ENCODE measurements around the gene TMEM131L. TPM values are rescaled to one million over a fixed set of nuclear protein-coding genes. Genes with fewer than 3 reads are reported as not detected.
"Not testable (repeated sequence)": the region's sequence is repeated elsewhere in the genome, so short reads cannot be mapped to it uniquely, and the experiment has no call there.

TMEM131L gene, protein sequence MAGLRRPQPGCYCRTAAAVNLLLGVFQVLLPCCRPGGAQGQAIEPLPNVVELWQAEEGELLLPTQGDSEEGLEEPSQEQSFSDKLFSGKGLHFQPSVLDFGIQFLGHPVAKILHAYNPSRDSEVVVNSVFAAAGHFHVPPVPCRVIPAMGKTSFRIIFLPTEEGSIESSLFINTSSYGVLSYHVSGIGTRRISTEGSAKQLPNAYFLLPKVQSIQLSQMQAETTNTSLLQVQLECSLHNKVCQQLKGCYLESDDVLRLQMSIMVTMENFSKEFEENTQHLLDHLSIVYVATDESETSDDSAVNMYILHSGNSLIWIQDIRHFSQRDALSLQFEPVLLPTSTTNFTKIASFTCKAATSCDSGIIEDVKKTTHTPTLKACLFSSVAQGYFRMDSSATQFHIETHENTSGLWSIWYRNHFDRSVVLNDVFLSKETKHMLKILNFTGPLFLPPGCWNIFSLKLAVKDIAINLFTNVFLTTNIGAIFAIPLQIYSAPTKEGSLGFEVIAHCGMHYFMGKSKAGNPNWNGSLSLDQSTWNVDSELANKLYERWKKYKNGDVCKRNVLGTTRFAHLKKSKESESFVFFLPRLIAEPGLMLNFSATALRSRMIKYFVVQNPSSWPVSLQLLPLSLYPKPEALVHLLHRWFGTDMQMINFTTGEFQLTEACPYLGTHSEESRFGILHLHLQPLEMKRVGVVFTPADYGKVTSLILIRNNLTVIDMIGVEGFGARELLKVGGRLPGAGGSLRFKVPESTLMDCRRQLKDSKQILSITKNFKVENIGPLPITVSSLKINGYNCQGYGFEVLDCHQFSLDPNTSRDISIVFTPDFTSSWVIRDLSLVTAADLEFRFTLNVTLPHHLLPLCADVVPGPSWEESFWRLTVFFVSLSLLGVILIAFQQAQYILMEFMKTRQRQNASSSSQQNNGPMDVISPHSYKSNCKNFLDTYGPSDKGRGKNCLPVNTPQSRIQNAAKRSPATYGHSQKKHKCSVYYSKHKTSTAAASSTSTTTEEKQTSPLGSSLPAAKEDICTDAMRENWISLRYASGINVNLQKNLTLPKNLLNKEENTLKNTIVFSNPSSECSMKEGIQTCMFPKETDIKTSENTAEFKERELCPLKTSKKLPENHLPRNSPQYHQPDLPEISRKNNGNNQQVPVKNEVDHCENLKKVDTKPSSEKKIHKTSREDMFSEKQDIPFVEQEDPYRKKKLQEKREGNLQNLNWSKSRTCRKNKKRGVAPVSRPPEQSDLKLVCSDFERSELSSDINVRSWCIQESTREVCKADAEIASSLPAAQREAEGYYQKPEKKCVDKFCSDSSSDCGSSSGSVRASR (N-terminal part only)
- total RNA-seq (2014; rRNA removed; shearing (Covaris generic)), result 6.6 and 8.1 TPM in 2 replicates

DNA sequence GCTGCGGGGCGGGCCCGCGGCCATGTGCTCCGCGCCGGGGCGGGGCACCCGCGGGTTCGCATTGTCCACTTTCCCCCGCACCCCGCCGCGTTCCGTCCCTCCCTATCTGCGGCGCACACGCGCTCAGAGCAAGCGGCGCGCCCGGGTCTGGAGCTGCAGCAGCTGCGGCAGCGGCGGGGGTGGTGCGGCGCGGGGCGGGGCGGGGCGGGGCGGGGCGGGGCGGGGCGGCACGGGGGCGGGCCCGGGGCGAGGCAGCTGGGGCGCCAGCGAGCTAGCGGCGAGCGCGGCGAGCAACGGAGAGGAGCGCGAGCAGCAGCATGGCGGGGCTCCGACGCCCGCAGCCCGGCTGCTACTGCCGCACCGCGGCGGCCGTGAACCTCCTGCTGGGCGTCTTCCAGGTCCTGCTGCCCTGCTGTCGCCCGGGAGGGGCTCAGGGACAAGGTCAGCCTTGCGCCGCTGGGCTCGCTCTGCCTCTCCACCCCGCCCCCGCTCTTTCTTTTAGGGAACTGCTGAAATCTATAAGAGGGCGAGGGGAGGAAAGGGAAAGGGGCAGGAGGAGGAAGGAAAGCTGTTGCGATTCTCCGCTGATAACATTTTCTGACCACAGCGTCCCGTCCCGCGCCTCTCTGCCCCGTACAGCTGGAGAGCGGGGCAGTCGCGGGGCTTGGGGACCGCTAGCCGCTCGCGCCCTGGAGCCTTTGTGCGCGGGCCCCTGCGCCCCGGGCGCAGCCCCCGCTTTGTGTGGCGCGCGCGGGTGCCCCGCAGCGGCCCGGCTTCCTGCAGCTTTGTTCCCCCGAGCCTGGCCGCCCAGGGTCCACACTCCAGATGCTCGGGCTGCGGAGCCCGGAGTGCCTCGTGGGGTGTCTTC is at the start of gene TMEM131L:
TMEM131L (plus strand) TSS at position 280 of the 868 bp plus-strand sequence; CDS start at position 318, 38 bp downstream.
- DNase-seq (ENCODE audit: low read depth), result peak; percentile 67

DNA sequence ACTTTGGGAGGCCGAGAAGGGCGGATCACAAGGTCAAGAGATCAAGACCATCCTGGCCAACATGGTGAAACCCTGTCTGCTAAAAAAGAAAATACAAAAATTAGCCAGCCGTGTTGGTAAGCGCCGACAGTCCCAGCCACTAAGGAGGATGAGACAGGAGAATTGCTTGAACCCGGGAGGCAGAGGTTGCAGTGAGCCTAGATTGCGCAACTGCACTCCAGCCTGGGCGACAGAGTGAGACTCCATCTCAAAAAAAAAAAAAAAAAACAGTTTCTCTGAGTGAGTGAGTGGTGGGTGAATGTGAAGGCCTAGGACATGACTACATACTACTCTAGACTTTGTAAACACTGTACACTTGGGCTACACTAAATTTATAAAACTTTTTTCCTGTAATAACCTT is 49.7 kb upstream of the TMEM131L start:
- DNase-seq (ENCODE audit: low read depth), result not testable (repeated sequence)

DNA sequence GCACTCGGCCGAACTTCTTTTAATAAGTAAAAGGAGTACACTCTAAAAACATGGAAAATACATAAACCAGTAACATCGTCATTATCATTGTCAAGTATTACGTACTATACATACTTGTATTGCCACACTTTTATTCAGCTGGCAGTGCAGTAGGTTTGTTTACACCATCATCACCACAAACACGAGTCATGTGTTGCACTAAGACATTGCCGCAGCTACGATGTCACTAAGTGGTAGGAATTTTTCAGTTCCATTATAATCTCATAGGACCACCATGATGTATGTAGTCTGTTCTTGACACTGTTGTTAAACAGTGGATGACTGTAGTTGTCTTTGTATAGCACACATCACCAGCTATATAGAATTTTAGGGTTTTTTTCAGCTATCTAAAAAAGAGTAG is 48.0 kb upstream of the TMEM131L start:
- no peak for DNase-seq (ENCODE audit: low read depth)

DNA sequence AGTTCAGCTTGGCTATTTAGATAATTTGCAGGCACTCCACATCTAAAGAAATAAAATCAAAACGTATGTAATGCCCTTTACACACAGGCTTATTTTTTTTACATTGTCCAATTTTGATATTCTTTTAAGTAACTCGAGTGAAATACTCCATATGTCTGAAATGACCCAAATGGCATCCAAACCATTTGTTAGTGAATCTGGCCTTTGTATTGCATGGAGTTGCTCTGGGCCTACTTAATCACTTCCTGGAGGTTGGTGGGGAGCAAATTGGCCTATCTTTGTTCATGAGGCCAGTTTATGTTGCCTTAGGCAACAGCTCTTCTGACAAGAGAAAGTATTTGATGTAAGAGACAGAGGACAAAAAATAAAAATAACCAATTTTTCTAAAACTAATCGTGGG is 47.6 kb upstream of the TMEM131L start:
- DNase-seq (ENCODE audit: low read depth), result no peak

DNA sequence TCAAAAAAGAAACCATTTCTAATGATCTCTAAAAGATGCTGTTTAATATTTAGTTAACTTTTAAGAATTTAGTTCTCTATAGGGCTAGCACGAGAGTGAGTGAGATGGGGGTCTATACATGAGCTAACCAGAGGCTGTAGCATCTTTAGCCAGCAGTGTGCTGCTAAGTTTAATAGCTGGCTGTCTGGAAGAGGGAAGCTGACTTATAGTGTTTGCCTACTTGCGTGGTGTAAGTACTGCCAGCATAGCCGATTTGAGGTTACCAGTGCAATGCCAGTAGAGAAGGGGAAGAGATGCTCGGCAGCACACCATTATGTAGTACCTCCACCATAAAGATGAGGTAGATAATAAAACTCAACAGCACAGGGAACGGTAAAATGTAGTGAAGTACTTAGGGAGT is 47.1 kb upstream of the TMEM131L start:
- DNase-seq (ENCODE audit: low read depth), result no peak

DNA sequence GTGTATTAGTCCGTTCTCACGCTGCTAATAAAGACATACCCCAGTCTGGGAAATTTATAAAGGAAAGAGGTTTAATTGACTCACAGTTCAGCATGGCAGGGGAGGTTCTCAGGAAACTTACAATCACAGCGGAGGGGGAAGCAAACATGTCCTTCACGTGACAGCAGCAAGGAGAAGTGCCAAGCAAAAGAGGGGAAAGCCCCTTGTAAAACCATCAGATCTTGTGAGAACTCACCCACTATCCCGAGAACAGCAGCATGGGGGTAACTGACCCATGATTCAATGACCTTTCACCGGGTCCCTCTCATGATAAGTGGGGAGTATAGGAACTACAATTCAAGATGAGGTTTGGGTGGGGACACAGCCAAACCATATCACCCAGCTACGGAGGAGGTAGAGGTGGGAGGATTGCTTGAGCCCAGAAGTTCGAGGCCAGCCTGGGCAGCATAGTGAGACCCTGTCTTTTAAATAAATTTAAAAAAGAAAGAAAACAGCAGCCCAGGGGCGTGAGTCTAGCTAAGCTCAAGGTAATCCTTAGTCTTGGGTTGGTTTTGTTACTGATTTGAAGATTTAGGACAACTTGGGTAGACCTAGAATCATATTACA is 46.4 kb upstream of the TMEM131L start:
- no peak for DNase-seq (ENCODE audit: low read depth)

DNA sequence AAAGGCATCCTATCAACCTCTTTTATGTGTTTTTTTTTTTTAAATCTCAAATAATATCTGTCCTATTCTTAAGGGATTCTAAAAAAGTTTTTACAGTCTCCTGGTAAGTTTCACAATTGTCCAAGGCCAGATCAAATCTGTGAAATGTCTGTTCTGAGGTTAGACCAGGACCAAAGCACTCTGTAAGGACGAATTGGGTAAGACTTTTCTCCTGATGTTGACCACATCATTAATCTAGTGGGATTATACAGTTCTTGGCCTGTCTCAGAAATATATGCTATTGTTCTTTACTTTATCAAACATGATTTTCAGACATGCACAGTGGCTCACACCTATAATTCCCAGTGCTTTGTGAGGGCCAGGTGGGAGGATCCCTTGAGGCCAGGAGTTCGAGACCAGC is 45.8 kb upstream of the TMEM131L start:
- no peak for DNase-seq (ENCODE audit: low read depth)

DNA sequence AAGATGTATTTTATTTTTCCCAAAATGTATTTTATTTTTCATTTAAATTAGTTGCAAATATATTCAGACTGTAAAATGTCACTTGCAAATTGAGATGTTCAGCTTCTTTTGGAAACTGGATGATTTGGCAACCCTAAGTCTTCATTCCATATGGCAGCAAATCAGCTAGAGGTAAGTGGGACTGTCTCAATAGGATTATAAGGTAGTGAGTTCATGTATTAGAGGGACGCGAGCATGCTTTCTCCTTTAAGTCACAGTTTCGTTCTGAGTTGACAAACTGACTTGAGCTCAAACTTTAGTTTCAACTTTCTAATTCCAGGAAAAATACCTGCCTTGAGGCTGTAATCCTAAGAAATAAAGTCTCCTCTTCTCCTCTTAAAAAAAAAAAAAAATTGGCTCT is 44.2 kb upstream of the TMEM131L start:
- no peak for DNase-seq (ENCODE audit: low read depth)

DNA sequence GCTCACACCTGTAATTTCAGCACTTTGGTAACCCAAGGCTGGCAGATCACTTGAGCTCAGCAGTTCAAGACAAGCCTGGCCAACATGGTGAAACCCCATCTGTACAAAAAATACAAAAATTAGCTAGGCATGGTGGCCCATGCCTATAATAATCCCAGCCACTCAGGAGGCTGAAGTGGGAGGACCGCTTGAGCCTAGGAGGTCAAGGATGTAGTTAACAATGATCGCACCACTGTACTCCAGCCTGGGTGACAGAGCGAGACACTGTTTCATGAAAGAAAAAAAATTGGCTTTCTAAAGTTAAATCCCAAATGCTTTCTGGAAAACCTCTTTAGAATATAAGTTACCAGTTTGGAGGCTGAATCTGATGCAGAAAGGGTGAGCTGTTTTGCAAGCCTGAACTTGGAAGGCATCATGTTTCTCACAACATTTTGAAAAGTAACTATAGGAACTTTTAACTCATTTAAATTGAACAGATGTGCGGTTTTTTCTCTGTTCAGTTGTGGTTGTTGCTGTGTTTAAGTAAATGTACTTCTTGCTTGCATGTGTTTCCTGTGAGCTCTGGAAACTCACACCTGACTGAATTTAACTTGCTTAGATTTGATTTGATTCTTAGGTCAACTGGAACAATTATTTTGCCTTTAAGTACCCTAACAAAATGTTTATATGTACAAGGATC is 39.8 kb upstream of the TMEM131L start:
- no peak for DNase-seq (ENCODE audit: low read depth)

DNA sequence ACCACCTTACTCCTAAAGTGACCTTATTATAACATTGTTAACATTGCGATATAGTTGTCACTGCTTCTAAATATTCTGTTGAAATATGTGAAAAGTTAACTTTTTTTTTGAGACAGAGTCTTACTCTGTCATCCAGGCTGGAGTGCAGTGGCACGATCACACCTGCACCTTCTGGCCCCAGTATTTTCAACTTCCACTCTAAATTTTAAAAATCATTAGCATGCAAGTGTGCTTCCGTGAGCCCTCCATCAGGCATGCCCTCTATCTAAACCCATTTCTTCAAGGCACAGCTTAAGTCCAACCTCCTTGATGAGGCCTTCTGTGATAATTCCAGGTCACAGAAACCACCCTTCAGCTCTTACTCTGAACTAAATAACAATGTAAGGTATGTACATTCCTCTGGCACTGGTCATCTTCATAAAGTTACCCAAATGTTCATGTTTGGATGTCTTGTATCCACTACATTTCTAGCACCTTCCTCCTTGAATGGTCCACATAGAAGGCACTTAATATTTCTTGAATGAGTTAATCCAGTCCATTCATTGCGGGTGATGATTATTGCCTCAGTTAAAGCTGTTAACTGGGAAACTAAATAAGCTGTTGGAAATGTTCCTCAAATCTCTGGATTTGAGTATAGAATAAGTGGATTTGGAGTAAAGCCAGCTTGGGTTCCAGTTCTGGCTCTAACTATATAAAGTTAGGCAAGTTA is 38.6 kb upstream of the TMEM131L start:
- no peak for DNase-seq (ENCODE audit: low read depth)

DNA sequence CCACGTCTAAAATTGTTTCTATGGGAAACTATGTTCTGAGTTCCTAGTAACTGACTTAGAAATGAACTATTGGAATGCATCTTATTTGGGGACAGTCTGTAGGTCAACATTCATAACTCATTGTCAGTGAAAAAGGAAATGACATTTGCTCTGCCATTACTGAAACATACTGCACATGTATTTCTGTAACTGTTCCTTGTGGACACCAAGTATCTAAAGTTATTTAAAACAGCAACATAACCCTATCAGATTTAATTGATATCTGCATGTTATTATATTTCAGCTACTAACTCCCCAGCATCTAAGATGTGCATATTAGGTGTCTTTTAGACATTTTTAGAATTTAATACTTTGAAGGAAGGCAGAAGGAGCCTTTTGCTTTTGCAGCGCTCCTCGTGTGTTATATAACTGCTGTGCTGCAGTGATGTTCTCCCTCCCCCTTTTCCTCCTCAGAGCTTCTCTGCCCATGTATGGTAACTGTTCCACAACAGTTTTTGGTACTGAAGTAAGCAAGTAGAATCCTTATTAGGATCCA is 37.2 kb upstream of the TMEM131L start:
- DNase-seq (ENCODE audit: low read depth), result no peak

DNA sequence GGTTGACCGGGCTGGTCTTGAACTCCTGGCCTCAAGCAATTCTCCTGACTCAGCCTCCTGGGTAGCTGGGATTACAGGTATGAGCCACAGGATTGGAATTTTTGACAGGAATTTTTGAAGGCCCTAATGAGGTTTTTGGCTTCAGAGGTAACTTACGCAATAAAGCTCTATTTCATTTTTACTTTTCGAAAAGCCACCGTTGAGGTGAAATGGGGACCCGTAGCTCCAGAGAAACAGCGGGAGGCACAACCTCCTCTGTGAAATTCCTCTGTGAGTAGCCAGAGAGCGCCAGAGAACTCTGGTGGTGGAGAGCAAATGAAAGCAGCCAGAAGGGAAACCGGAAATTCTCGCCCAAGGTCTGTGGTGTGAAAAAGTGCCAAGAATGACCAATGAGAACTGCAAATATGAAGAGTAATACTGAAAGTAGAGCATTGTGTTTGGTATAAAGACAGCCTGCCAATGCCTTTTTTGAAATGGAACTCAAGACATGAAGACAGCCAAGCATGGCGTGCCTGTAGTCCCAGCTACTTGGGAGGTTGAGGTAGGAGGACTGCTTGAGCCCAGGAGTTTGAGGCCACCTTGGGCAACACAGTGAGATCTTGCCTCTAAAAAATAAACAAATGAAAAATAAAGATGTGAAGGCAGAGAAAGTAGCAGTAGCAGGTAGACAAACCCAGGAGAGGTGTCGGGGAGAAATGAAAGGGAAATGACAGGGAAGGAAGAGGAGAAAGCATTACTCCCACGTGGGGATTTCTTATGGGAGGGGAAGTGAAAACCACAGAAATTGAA is 33.0 kb upstream of the TMEM131L start:
- peak; percentile 80 for DNase-seq (ENCODE audit: low read depth)

DNA sequence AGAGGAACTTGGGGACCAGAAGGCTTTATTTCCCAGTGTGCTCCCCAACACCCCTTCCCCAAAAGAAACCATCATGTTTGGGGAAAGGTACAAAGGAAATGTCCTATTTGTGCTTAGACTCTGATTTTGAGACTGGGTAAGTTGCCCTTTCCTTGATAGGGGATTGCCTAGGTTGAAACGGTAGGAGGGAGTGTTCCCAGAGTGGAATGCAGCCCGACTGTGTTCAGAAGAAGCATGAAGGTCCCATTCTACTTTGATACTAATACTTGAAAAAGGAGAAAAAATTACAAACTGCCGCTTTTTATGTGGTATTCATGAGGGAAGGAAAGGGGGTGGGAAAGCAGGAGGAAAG is 32.4 kb upstream of the TMEM131L start:
- DNase-seq (ENCODE audit: low read depth), result no peak

DNA sequence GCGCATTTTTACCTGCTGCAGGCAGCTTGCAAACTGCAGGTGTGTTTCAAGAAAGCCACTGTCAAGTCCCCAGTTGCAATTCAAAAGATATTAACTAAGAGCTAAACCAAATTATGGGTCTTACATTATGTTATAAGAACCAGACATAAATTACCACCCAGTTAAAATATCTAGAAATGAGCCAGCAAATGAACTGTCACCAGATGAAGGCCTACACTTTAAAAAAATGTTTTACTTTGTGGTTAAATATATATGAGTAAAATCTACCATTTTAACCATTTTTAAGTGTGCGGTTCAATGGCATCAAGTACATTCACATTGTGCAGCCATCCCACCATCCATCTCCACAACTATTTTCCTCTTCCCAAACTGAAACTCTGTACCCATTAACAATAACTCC is 32.0 kb upstream of the TMEM131L start:
- DNase-seq (ENCODE audit: low read depth), result no peak

DNA sequence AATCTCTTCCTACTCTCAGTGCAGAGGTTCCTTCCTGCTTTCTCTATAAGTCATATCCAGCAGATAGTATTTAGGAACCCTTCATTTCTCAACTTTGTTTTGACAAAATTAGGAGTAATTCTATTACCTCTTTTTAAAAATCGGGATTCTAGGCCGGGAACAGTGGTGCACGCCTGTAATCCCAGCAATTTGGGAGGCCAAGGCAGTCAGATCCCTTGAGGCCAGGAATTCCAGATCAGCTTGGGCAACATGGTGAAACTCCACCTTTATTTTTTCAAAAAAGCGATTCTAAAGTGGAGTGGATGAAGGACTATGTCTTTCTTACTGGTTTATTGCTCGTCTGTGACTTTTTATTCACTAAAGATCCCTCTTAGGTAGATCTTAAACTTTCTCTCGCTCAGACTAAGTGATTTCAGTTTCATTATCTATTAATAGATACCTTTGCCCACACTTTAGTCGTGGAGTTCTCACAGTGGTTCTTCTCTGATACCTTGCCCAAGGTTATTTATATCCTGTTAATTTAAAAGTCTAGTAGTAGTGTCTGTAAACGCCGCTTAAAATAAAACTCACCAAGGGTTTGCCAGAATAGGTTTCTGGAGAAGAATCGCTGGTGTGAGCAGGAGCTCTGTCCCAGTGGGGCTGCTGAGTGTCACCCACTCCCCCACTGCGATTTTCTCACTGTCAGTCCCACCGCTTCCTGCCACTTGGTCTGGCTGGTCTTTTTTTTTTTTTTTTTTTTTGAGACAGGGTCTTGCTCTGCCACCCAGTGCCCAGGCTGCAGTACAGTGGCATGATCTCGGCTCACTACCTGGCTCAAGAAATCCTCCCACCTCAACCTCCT is 27.0 kb upstream of the TMEM131L start:
- no peak for DNase-seq (ENCODE audit: low read depth)

DNA sequence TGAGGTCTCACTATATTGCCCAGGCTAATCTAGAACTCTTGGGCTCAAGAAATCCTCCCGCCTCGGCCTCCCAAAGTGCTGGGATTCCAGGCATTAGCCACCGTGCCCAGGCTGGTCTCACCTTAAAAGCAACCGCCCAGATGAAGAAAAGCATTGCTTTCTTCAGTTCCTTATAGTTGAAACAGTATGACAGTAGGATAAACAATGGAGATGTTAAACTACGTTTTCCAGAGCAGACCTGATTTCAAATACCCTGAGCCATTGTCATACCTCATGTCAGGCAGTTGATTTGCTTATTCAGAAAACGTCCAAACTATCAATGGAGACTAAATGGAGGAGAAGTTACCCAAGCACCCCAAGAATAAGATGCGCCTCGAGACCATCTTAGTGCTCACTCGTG is 26.3 kb upstream of the TMEM131L start:
- no peak for DNase-seq (ENCODE audit: low read depth)

DNA sequence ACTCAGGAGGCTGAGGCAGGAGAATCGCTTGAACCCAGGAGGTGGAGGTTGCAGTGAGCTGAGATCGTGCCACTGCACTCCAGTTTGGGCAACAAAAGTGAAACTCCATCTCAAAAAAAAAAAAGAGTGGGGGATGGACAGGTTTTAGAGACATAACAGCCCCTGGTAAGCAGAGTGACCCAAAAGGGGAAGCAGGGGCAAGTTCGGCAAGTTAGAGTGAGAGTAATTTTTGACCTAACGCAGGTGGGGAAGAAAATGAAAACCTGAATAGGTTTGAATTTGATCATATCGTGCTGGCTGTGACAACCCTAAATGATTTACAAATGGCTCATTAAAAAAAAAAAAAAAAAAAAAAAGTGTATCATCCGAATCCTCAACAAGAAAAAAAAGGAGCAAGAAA is 25.7 kb upstream of the TMEM131L start:
- no peak for DNase-seq (ENCODE audit: low read depth)

Data from Daoy (cell line).